ENCODE data around the gene HOXB2.

HOXB2 gene

GRCh38 chr17:48555258-48556228 is 10.6 kb upstream of the HOXB2 start:
- no peak for TF ChIP-seq CTCF (IDR thresholded peaks at IDR 0.05; ENCODE audit: control insufficient read depth, insufficient read depth, low read depth, low read length, missing control alignments)
- no peak overlapping the region for H3K4me3 ChIP-seq (ENCODE audit: control insufficient read depth, low read depth, low read length)
- peak; percentile 59 for DNase-seq (ENCODE audit: low read depth)

GRCh38 chr17:48554412-48555257 is 9.7 kb upstream of the HOXB2 start:
- TF ChIP-seq CTCF (IDR thresholded peaks at IDR 0.05; ENCODE audit: control insufficient read depth, insufficient read depth, low read depth, low read length, missing control alignments) = no peak

GRCh38 chr17:48553826-48554225 is 8.9 kb upstream of the HOXB2 start:
- TF ChIP-seq CTCF (IDR thresholded peaks at IDR 0.05; ENCODE audit: control insufficient read depth, insufficient read depth, low read depth, low read length, missing control alignments) = no peak
- no peak overlapping the region for H3K4me3 ChIP-seq (ENCODE audit: control insufficient read depth, low read depth, low read length)
- DNase-seq (ENCODE audit: low read depth) = no peak

More at GRCh38 chr17:48554412-48555257, 9.7 kb upstream of the HOXB2 start:
- H3K4me3 ChIP-seq (ENCODE audit: control insufficient read depth, low read depth, low read length) = no peak overlapping the region
- no peak for DNase-seq (ENCODE audit: low read depth)

GRCh38 chr17:48553190-48553547 is 8.3 kb upstream of the HOXB2 start:
- TF ChIP-seq CTCF (IDR thresholded peaks at IDR 0.05; ENCODE audit: control insufficient read depth, insufficient read depth, low read depth, low read length, missing control alignments) = no peak
- DNase-seq (ENCODE audit: low read depth) = no peak
- H3K4me3 ChIP-seq (ENCODE audit: control insufficient read depth, low read depth, low read length) = no peak overlapping the region

- no peak for DNase-seq (ENCODE audit: low read depth)
- H3K4me3 ChIP-seq (ENCODE audit: control insufficient read depth, low read depth, low read length) = no peak overlapping the region
- no peak for TF ChIP-seq CTCF (IDR thresholded peaks at IDR 0.05; ENCODE audit: control insufficient read depth, insufficient read depth, low read depth, low read length, missing control alignments)
Measured at GRCh38 chr17:48552466-48553189, 7.7 kb upstream of the HOXB2 start.
